K562 (cell line): ENCODE measurements around the gene PCSK2. TPM values are rescaled to one million over a fixed set of nuclear protein-coding genes. Genes with fewer than 3 reads are reported as not detected.

Experiments used
- E4F1 ChIP-seq: fragments of 250-450 bp; sonication (Bioruptor Pico); IDR thresholded peaks from 2 replicates; pipeline ENCODE4 v1.5.0; 2021; ENCODE audit warnings: mild to moderate bottlenecking, borderline replicate concordance
- MAFF ChIP-seq: IDR thresholded peaks from 2 replicates; pipeline ENCODE4 v1.6.1; 2012; ENCODE audit warnings: low read length, improper control_type of control experiment
- NR2C1 ChIP-seq, 2 experiments: fragments of 450-650 bp; IDR thresholded peaks; 2 replicates each; pipeline ENCODE4 v1.6.1; 2017; ENCODE audit warnings: mild to moderate bottlenecking in 2 of 2, antibody characterized with exemption in 1 of 2, inconsistent platforms in 1 of 2, missing compliant biosample characterization in 1 of 2, missing genetic modification characterization in 1 of 2
- SETDB1 ChIP-seq: IDR thresholded peaks from one replicate; pipeline ENCODE4 v1.6.1; 2012; ENCODE audit warnings: low read length, control low read depth, inconsistent platforms
- SIN3A ChIP-seq, 2 experiments: fragments of 150-350 bp in 1 of 2; IDR thresholded peaks; 2 replicates each; pipeline ENCODE4 v1.6.1; 2011 to 2016; ENCODE audit warnings: borderline replicate concordance in 2 of 2, low read depth in 2 of 2, low read length in 2 of 2, mild to moderate bottlenecking in 2 of 2, moderate library complexity in 2 of 2; ENCODE audit not compliant: control insufficient read depth in 1 of 2
- ZEB2 ChIP-seq: fragments of 450-650 bp; IDR thresholded peaks from 2 replicates; pipeline ENCODE4 v1.6.1; 2016
- ZNF830 ChIP-seq: fragments of 250-450 bp; sonication (Bioruptor Pico); IDR thresholded peaks from 2 replicates; pipeline ENCODE4 v1.5.0; 2021; ENCODE audit warnings: mild to moderate bottlenecking
- polyA plus RNA-seq, 8 experiments: library from polyadenylated mRNA; depleted of rRNA in 4 of 8; stranded (reverse) in 5 of 8; unstranded in 3 of 8; fragments of >200 nt; fragmentation: Nextera tagmentation in 2 of 8; fragmentation: Illumina TruSeq in 1 of 8; extraction: Ambion mirVana in 2 of 8; extraction: Trizol in 1 of 8; gene quantifications; 2 replicates each; pipeline versions ENCODE4 v1.2.1 to v1.2.3, GENCODE V29; 2011 to 2014; ENCODE audit warnings: inconsistent platforms in 1 of 8, missing spikeins in 1 of 8
- total RNA-seq, 7 experiments: library from RNA; depleted of rRNA in 6 of 7; stranded (reverse); fragments of >200 nt in 6 of 7; fragmentation: Illumina TruSeq in 2 of 7; extraction: Trizol in 2 of 7; gene quantifications; 2 replicates each; pipeline versions ENCODE4 v1.2.1 to v1.2.3, GENCODE V29; 2011 to 2021; ENCODE audit warnings: low replicate concordance in 1 of 7
- TF ChIP-seq, protein P1 (sequence below), 3 experiments: fragments of 200-800 bp in 1 of 3; sonication (Bioruptor generic) in 1 of 3; sonication (generic) in 1 of 3; formaldehyde crosslinking in 1 of 3; IDR thresholded peaks; 2 replicates each; pipeline versions ENCODE4 v1.6.1 to v1.8.0; 2016 to 2022; ENCODE audit warnings: mild to moderate bottlenecking in 2 of 3, missing compliant biosample characterization in 2 of 3, missing genetic modification characterization in 2 of 3, missing genetic modification reagents in 1 of 3

PCSK2 gene
- total and polyA plus RNA-seq, 9 of the 15 experiments (the other 6 are each of a cell fraction or from before 2014, with no cell fraction given): 0.04 to 0.07 (median 0.05) TPM; not detected in 6

GRCh38 chr20:17460119-17460518 is 233.3 kb downstream of the PCSK2 start (continued):
- TF ChIP-seq NR2C1 (IDR thresholded peaks at IDR 0.05) (no peak), NR2C1 (tag; IDR thresholded peaks at IDR 0.05) (no peak), SIN3A (IDR thresholded peaks at IDR 0.05; ENCODE audit: borderline replicate concordance in 2 of 2, control insufficient read depth in 1 of 2, low read depth in 2 of 2, low read length in 2 of 2) (no peak), ZNF830 (CRISPR knock-in tag) (no peak), MAFF (peak; percentile 67), E4F1 (CRISPR knock-in tag) (no peak), ZEB2 (no peak), SETDB1 (no peak)
- TF ChIP-seq, protein P1, sequence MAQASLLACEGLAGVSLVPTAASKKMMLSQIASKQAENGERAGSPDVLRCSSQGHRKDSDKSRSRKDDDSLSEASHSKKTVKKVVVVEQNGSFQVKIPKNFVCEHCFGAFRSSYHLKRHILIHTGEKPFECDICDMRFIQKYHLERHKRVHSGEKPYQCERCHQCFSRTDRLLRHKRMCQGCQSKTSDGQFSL (CRISPR knock-in tag; IDR thresholded peaks at IDR 0.05): no peak
- TF ChIP-seq, protein P1 (tag; IDR thresholded peaks at IDR 0.05): no peak
